ENCODE measurements around the gene SLC6A3.
"Not testable (repeated sequence)": the region's sequence is repeated elsewhere in the genome, so short reads cannot be mapped to it uniquely, and the experiment has no call there.

SLC6A3 gene

GRCh38 chr5:1478271-1479035, 33.2 kb upstream of the SLC6A3 start:
- no peak for DNase-seq (ENCODE audit: low read depth in 2 of 2, low spot score in 1 of 2)

- no peak for DNase-seq (ENCODE audit: low read depth in 2 of 2, low spot score in 1 of 2)
Observed at GRCh38 chr5:1477341-1477740, 32.1 kb upstream of the SLC6A3 start.

GRCh38 chr5:1476967-1477310, 31.7 kb upstream of the SLC6A3 start:
- DNase-seq (ENCODE audit: low read depth in 2 of 2, low spot score in 1 of 2), result no peak

- DNase-seq (ENCODE audit: low read depth in 2 of 2, low spot score in 1 of 2), result no peak
Observed at GRCh38 chr5:1476181-1476966, 31.1 kb upstream of the SLC6A3 start.

- not testable (repeated sequence) for DNase-seq (ENCODE audit: low read depth in 2 of 2, low spot score in 1 of 2)
Observed at GRCh38 chr5:1475544-1475900, 30.3 kb upstream of the SLC6A3 start.

GRCh38 chr5:1474866-1475543, 29.8 kb upstream of the SLC6A3 start:
- no peak for DNase-seq (ENCODE audit: low read depth in 2 of 2, low spot score in 1 of 2)

GRCh38 chr5:1474183-1474839, 29.1 kb upstream of the SLC6A3 start:
- DNase-seq (ENCODE audit: low read depth in 2 of 2, low spot score in 1 of 2), result no peak

GRCh38 chr5:1473746-1474145, 28.5 kb upstream of the SLC6A3 start:
- no peak for DNase-seq (ENCODE audit: low read depth in 2 of 2, low spot score in 1 of 2)

GRCh38 chr5:1472964-1473628, 27.9 kb upstream of the SLC6A3 start:
- DNase-seq (ENCODE audit: low read depth in 2 of 2, low spot score in 1 of 2), result no peak

- DNase-seq (ENCODE audit: low read depth in 2 of 2, low spot score in 1 of 2), result no peak
Observed at GRCh38 chr5:1471997-1472963, 27.0 kb upstream of the SLC6A3 start.

GRCh38 chr5:1471240-1471853, 26.1 kb upstream of the SLC6A3 start:
- no peak for DNase-seq (ENCODE audit: low read depth in 2 of 2, low spot score in 1 of 2)

GRCh38 chr5:1470762-1471211, 25.5 kb upstream of the SLC6A3 start:
- DNase-seq (ENCODE audit: low read depth in 2 of 2, low spot score in 1 of 2), result no peak

- DNase-seq (ENCODE audit: low read depth in 2 of 2, low spot score in 1 of 2), result no peak
Observed at GRCh38 chr5:1468629-1469527, 23.6 kb upstream of the SLC6A3 start.

GRCh38 chr5:1468247-1468612, 23.0 kb upstream of the SLC6A3 start:
- no peak for DNase-seq (ENCODE audit: low read depth in 2 of 2, low spot score in 1 of 2)

- DNase-seq (ENCODE audit: low read depth in 2 of 2, low spot score in 1 of 2), result no peak
Observed at GRCh38 chr5:1467341-1468246, 22.4 kb upstream of the SLC6A3 start.

GRCh38 chr5:1466631-1467265, 21.5 kb upstream of the SLC6A3 start:
- no peak for DNase-seq (ENCODE audit: low read depth in 2 of 2, low spot score in 1 of 2)

- DNase-seq (ENCODE audit: low read depth in 2 of 2, low spot score in 1 of 2), result no peak
Observed at GRCh38 chr5:1465966-1466471, 20.8 kb upstream of the SLC6A3 start.
